Fibroblast of skin of left quadriceps (primary cell): Measurements from ENCODE around the gene LCN2.
"Not testable (repeated sequence)": the region's sequence is repeated elsewhere in the genome, so short reads cannot be mapped to it uniquely, and the experiment has no call there.

Experiments used
- DNase-seq, 2 experiments: peaks; one replicate each; pipeline ENCODE4 v3.0.0-alpha.2; 2013; ENCODE audit warnings: low read depth in 2 of 2

LCN2 gene

DNA sequence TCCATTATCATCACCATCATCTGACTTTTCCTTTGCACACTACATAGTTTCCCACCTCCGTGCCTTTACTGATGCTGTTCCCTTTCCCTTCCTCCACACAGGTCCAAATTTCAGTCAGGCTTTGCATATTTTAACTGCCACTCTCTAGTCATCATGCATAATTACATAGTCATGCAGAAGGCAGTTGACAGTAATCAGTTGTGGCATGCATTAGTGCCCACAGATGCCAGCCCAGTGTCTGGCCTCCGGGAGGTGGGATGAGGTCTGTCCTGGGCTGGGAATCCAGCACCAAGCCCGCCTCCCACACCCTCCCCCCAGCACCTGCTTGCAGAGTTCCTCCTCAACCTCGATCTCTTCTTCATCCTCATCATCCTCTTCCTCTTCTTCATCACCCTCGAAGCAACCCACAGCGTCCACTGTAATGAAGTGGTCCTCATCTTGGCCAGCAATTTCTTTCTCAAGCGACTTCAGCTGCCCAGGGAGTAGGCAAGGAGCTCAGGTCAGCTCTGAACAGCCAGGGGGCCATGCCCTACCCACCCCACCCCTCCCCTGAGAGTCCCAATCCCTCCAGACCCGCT, 19.6 kb downstream of the LCN2 start:
- DNase-seq = no peak

DNA sequence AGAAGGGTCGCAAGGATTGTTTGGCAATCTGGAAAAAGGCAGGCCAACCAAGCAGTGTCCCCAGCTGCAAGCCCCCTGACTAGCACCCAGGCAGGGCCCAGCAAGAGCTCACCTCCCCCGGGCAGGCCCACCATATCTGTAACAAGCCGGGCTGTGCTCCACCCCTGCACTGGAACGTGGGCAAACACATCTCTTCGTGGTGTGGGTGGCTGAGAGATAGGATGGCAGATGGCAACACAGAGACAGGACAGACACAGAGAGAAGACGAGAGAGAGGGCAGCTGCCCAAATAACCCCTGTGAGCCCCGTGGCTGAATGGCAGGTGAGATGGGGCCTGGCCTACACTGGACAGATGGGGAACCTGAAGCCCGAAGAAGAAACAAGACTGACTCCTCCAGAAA, 20.2 kb downstream of the LCN2 start:
- no peak for DNase-seq

DNA sequence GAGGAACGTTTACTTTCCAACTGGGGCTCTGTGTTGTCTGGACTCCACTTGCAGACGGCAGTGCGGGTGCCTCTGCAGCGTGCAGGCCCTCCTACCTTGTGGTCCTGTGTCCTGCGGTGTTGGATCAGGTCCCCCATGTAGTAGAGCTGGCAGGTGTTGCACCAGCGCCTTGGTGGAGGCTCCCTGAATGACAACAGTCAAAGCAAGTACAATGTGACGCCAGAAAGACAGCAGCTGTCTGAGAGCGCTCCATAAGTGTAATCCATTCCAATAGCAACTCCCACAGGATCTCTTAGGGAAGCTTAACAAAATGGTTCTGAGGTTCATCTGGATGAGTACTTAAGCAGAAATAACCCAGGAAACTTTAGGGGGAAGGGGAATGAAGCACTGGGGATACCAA, 20.7 kb downstream of the LCN2 start:
- DNase-seq = no peak

DNA sequence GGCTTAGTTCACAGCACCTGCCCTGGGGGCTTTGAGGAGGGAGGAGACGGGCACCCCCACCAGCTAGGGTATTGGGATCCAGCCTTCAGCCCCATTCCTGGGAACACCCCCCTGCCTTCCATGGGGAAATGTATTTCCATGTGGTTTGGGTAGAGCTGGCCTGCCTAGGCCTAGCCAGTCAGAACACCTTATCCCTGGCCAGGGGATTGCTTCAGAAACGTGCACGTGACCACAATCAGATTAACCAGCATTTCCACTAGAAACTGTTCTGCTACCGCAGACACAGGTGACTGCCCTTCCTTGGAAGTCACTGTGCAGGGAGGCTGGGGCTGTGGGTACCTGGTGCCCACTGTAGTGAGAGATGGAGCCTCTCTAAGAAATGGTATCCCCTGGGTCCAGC, 24.8 kb downstream of the LCN2 start:
- DNase-seq = no peak

DNA sequence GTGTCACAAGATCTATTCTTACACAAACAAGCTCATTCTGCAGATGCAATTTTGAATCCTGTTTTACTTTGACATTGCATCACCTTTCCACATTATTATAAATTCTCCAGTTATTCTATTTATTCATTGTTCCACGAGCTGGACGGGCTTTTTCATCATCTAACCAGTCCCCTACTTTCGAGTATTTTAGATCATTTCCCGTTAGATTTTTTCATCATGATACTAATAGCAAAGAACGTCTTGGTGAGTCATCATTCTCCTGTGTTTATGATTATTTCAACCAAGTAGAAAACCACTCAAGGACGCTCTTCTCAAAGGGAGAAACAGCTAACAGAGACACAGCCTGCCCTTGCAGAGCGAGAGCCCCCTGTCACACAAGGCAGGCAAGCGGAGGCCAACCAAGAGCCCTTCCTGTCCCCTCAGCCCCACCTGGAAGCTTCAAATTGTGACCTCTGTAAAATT, 25.9 kb downstream of the LCN2 start:
- DNase-seq = no peak

DNA sequence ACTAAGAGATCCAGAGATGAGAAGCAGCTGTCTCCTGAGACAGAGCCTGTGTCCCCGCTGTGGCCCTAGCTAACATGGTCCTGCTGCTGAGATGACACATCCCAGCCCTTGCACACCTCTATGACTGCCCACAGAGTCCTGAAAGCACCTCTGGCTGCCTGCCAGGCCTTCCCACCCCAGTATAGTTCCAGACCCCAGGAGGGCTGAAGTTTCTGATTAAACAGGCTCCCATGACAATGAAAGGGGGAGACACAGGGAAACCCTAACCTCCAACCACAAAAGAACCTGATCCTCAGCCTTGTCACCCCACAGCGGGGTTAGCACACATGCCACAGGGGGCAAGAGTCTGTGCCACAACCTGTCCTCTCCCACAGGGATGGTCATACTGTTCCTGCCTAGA, 26.5 kb downstream of the LCN2 start:
- no peak for DNase-seq

DNA sequence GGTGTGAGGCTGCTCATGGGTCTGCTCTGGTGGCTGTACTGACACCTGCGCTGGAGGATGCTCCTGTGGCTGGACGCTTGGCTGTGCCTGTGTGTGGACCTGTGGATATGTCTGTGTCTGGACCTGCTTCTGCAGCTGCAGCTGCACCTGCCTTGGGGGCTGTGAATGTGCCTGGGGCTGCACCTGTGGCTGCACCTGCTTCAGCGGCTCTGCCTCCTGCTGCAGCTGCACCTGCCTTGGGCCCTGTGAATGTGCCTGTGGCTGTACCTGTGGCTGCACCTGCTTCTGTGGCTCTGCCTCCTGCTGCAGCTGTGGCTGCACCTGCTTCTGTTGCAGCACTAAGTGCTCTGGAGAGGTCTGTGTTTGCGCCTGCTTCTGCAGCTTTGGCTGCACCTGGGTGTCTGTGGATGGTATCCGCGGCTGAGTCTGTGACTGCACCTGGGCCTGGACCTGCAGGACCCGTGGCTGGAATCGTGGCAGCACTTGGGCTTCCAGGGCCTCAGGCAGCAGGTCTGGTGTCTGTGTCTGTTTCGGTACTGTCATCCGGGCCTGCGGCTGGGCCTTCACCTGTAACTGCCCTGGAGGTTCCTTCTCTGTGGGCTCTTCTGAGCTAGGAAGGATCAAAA, 29.7 kb downstream of the LCN2 start:
- DNase-seq = no peak

DNA sequence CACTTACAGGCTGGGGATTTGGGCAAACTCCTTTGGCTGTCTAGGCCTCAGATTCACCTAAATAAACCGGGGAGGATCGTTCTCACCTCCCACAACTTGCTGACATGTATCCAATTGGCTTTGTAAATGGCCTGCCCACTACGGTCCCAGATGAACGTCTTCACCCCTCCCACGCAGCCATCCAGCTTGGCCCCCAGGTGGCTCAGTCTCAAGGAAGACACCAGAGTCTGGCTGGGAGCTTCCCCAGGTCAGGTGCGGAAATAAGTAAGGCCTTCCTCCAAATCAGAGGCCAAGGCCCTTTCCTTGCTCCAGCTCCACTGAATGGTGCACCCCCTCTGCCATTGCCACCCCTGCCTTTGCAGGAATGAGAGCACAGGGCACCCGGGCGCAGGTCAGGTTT, 30.7 kb downstream of the LCN2 start:
- DNase-seq = no peak

DNA sequence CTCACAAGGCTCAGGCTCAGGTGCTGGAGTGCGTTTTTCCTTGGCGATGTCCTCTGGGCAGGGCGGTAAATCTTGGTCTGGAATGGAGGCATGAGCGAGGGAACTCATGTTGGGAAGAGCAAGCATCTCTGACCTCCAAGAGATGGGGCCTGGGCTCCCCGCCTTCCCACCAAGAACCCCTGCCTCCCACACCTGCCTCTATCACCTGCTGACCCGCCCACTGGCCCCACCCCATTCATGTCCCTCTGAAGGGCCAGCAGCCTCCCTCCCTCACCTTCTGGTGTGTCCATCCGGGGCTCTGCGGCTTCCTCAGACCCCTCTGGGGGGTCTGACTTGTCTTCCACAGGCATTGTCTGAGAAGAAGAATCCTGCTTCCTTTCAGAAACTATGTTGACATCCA, 31.2 kb downstream of the LCN2 start:
- DNase-seq = no peak

DNA sequence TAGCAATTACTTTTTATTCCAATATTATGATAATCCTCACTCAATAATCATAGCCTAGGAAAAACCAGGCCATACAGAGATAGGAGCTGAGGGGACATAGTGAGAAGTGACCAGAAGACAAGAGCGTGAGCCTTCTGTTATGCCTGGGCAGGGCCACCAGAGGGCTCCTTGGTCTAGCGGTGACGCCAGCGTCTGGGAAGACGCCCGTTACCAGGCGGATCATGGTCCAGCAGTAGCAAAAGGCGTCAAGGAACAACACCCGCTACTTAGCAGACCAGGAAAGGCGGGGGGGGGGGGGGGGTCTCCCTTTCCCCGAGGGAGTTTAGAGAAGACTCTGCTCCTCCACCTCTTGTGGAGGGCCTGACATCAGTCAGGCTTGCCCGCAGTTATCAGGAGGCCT, 32.2 kb downstream of the LCN2 start:
- DNase-seq = not testable (repeated sequence)

DNA sequence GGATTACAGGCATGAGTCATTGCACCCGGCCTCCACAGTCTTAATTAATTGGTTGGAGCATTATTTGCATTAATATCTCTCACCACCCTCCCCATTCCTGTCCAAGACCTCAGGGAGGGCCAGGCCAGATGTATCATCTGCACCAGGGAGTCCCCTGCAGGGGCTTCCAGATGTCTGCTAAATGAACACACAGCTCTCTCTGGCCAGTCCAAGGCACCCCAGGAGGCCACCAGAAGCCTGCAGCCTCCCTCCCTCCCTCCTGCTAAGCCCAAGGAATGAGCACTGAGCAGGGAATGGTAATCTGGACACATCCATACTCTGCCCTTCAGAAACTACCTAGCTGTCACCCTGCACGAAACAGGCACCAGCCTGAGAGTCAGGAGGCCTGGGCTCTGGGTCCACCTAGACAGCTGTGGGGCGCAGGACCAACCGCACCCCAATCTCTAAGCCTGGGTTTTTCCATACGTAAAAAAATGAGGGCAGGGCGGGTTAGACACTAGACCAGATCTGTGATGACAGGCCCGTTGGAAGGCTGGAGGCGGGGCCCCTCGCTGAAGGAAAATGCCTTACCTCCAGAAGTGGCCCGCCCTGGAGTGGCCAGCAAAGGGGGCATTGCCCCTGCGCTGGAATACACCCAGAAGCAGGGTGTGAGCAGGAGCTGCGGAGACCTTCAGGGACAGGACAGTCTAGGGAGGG, 33.8 kb downstream of the LCN2 start:
- no peak for DNase-seq

DNA sequence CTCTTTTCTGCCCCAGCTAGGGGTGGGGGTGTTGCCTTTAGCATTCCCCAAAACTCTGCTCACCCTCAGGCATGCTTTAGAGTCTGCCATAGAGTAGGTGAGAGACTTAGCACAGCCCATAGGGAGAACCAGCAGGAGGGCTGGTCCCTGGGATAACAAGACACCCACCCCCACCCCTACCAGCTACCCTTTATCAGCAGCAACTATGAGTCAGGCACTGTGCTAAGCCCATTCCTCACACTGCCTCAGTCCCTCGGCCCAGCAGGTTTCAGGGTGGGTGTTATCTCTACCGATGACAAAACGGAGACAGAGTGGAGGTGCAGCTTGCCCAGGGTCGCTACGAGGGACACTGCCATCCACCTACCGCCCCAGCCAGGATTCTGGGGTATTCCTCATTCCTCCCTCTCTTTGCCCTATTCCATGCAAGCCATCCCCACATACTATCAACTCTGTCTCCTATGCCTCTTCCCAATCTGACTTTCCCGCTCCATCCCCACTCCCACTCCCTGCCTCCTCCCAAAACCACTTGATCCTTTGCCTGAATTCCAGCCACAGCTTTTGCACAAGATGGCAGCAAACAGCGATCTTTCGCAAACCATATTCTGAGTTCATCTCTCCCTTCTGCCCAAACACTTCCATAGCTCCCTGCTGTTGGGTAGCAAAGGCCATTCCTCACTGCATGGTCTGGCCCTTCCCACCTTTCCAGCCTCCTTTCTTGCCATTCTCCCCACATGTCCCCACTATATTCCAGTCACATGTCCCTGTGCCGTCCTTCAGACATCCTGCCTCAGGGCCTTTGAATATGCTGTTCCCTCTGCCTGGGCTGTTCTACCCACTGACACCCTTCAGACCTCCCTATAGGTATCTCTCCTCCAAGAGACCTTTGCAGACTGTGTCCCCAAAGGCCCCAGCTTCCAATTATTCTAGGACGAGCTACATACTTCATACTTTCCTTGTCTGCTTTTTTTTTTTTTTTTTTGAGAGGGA, 37.0 kb downstream of the LCN2 start:
- no peak for DNase-seq

DNA sequence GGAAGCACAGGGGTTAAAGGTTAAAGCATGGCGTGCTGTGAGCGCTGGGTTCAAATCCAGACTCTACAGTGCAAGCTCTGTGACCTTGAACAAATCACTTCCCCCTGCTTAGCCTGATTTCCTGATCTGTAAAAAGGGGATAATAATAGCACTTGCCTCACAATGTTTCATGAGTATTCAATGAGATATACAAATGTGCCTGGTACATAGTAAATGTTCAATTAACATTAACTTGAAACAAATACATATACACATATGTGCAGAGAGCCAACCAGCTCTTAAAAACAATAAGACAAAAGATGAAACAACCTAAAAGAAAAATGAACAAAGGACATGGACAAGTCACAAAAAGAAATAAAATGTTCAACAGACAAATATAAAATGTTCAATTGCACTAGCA, 38.1 kb downstream of the LCN2 start:
- no peak for DNase-seq

DNA sequence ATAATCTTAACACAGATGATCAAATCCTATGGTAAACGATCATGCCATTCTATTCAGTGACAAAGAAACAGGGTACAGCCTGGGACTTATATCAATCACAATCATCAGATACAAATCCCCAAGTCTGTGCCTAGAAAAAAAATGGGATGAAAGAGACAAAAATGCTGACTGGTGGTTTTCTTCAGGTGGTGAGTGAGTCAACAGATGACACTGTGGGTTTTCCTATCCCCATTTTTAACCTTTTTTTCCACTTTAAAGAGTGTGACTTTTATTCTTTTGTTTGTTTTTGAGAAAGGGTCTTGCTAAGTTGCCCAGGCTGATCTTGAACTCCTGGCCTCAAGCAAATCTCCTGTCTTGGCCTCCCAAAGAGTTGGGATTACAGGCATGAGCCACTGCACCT, 39.0 kb downstream of the LCN2 start:
- DNase-seq = no peak

DNA sequence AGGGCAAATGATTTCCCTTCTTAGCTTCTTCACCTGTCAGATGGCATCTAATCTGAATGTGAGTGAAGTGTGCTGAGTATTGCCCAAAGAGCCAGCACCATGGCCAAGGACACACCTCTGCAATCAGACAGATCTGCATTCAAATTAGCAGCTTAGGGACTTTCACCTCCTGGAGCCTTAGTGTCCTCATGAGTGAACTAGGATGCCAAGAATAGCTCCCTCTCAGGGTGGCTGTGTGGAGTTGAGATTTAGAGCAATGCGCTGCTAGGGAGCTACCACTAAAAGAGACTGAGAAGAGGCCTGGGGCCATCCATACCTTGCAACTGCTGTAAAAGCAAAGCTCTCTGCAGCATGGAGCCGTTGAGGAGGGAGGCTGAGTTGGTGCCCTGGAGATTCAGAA, 40.8 kb downstream of the LCN2 start:
- DNase-seq = no peak

DNA sequence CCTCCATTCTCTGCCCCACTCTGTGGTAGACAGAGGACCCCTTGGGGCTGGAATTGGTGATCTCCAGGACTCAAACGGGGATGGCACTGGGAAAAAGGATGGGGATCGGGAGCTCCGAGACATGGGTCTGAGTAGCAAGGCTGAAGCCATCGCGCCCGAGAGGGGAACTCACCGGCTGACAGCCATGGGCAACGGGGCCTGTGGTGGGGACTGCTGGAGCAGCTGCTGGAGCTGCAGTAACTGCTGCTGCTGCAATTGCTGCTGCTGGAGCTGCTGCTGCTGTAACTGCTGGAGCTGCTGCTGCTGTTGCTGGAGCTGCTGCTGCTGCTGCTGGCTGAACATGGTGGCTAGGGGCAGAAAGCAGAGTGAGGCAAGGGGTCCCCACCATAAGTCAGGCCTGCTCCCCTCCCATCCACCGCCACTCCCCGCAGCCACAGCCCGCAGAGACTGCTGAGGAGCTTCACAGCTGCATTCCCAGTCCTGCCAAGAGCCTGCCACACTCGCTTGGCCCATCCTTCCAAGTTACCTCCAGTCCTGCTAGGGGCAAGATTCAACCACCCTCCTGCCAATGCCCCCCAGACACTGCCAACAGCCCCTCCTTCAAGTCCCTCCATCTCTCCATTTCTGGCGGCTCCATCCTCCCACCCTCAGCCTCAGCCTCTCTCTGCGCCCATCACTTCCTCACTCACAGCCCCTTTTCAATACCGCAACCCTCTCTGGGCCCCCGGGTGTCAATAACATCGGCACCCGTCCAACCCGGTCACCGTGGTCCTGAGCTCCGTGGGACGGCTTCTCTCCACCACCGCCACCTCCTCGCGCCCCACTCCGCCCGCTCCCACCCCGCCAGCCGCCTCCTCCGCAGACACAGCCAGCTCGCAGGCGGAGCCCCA, 41.5 kb downstream of the LCN2 start:
- DNase-seq = no peak

DNA sequence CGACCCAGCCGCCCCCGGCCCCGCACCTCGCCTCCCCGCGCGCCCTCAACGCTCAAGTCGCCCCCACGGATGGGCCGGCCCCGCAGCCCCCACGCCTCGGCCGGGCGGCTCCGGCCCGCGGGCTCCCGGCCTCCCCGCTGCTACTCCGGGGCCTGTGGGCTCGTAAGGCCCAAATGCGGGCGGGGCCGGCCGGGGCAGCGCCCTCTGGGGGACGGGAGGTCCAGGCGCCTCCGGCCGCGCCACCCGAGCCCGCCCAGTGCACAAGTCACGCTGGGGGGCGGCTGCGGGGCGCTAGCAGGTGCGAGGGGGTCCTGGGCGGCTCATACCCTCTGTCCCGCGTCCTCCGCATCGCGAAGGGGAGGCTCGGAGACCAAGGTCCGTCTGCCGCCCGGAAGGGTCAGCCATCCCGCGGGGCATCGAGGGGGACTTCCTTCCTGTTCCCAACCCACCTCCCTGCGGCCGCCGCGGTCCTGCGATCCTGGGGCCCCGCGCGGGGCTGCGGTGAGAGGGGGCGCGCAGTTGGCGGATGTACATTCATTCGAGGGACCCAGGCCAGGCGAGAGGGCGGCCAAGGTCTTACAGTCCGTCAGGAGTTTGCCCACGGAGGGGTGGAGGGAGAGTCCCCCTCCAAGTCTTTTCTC, 42.3 kb downstream of the LCN2 start, which contains the start of gene CIZ1:
Gene CIZ1 (minus strand): TSS at position 167 of the 641 bp plus-strand sequence. CDS start 715 bp downstream, outside the sequence.
- peak in 1 of 2 experiments; percentile 47 for DNase-seq

DNA sequence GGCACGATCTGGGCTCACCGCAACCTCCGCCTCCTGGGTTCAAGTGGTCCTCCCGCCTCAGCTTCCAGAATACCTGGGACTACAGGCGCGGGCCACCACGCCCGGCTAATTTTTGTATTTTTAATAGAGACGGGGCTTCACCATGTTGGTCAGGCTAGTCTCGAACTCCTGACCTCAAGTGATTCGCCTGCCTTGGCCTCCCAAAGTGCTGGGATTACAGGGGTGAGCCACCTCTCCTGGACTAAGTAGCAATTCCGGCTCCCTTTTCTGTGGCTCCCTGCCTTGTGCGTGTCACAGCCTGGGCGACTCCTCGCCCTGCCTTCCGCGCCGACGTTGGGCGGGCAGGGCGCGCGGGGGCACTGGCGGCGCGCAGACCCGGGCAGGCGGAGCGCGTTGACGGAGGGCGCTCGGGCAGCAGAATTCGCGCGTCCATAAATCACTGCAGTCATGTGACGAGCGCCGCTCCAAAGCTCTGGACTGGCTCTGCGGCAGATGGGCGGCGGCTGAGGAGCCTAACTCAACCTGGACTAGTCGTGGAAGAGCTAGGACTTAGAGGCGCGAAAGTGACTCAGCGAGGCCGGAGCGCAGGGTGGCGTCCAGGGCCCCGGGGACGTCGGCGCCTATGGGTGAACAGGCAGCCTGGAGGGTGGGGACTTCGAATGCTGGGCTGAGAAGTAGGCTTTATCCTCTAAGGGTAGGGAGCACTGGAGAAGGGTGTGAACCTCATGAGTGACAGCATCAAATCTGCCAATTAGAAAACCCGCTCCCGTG, 43.5 kb downstream of the LCN2 start:
- DNase-seq = peak; percentile 70 to 73

DNA sequence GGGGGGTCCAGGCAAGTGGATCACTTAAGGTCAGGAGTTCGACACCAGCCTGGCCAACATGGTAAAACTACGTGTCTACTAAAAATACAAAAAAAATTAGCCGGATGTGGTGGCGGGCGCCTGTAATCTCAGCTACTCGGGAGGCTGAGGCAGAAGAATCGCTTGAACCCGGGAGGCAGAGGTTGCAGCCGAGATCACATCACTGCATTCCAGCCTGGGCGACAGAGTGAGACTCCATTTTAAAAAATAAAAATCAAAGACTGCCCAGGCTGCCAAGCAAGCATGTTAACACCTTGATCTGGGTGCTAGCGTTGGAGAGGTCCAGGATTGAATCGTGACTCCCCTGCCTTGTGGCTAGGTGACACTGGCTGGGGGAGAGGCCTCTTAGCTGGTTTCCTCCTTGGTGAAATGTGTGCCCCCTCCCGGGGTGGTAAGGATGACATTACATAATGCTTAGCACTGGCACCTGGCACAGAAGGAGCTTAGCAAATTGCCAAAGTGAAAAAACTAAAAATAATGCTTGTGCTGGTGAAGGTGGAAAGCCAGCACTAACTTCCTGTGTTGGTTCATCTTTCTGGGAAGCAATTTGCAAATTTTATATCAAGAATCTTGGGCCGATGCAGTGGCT, 44.3 kb downstream of the LCN2 start:
- no peak for DNase-seq
